HG03571 (cell line): ENCODE measurements around the gene USP10.
A peak's percentile ranks its signal among the peaks of the same experiment; 100 is the strongest.
"Not testable (repeated sequence)": the region's sequence is repeated elsewhere in the genome, so short reads cannot be mapped to it uniquely, and the experiment has no call there.

ENCODE experiments used
- ATAC-seq: cut with Tn5 transposase; IDR thresholded peaks from one replicate; pipeline ENCODE4 v1.9.1; 2021; ENCODE audit not compliant: unreplicated experiment

Gene USP10

DNA sequence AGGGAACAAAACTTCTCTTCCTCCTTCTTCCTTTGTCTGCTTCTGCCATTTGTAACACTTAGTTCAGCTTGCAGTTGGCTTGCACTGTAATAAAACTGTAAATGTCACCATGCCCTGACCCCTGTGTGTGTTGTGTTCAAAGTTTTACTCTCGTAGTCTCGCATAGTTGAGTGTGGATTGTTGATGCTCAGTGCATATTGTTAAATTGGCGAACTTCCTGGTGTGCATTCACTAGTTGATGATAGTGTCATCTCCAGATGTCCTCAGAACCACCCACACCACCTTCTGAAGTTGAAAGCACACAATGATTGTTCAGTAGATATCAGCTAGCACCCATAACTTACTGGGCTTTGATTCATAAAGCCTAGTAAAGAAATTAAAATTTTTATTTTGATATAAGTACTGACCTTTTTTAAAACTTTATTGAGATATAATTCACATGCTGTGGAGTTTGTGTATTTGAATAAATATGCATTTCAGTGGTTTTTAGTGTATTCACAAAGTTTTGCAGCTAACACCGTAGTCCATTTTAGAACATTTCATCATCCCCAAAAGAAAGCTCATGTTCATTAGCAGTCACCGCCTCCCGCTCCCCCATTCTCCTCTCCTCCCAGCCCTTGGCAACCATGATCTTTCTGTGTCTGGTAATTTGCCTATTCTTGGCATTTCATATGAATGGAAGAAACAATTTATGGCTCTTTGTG, 25.0 kb downstream of the USP10 start:
- no peak for ATAC-seq

GRCh38 chr16:84725481-84726078, 25.8 kb downstream of the USP10 start:
- no peak for ATAC-seq

DNA sequence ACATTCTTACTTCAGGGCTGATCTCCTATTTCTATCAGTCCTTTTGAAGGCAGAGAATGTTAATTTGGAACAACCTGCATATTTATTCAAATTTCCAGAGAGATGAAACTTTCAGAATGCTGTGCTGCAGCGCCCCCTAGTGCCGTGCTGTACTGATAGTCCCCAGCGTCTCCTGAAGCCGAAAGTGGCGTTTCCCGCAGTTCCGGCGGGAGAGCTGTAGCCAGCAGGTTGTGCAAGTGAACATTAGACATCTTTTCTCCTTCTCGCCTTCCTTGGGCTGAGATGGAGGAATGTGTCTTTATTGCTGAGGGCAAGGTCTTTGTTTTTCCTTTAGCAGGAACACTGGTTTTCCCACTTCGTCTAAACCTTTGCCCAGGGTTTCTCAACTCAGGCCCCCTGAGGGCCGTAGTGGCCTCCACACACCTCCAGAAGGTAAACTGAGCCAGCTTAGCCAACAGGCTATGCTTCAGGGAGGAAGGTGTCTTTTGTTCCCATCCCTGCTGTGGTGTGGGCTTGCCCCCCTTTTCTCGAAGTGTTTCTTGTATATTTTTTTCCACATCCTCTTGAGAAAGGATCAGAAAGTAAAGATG, 26.4 kb downstream of the USP10 start:
- ATAC-seq, result no peak

GRCh38 chr16:84726669-84727467, 27.1 kb downstream of the USP10 start:
- ATAC-seq, result no peak

- no peak for ATAC-seq
These were observed 29.1 kb downstream of the USP10 start for GRCh38 chr16:84728853-84729424.

GRCh38 chr16:84729716-84730320, 30.0 kb downstream of the USP10 start:
- ATAC-seq, result no peak

GRCh38 chr16:84730406-84731106, 30.8 kb downstream of the USP10 start:
- peak; percentile 46 for ATAC-seq

DNA sequence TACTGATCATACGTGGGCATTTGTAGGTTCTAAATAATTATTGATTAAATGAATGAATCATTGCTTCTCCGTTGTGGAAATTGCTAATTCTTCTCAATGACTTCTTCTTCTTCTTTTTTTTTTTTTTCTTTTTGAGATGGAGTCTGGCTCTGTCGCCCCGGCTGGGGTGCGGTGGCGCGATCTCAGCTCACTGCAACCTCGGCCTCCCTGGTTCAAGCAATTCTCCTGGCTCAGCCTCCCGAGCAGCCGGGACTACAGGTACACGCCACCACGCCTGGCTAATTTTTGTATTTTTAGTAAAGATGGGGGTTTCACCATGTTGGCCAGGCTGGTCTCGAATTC, 32.5 kb downstream of the USP10 start:
- ATAC-seq, result not testable (repeated sequence)

DNA sequence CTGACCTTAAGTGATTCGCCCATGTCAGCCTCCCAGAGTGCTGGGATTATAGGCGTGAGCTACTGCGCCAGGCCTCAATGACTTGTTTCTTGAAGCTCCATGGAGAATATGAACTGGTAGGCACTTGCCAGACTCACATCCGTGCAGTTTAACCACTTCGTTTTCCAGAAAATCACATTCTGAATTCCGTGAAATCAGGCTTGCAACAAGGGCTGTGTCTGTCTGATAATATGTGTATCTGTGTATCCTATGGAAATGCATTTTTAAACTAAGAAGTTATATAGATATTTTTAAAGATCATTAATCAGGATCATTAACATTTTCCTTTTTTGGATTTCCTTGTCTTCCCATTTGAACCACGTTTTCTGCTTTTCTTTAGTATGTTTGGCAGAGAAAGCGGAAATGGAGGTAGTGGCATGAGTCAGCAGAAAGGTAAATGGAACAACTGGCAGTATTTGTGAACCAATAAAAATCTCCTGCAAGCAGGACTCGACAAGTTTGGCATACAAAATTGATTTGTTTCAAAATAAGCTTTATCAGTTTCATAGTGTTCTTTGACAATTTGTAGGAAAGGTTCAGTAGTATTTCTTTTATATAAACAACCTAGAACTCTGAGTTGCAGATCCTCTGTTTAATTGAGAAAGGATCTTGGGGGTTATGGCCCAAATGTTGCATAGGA, 33.0 kb downstream of the USP10 start:
- no peak for ATAC-seq

DNA sequence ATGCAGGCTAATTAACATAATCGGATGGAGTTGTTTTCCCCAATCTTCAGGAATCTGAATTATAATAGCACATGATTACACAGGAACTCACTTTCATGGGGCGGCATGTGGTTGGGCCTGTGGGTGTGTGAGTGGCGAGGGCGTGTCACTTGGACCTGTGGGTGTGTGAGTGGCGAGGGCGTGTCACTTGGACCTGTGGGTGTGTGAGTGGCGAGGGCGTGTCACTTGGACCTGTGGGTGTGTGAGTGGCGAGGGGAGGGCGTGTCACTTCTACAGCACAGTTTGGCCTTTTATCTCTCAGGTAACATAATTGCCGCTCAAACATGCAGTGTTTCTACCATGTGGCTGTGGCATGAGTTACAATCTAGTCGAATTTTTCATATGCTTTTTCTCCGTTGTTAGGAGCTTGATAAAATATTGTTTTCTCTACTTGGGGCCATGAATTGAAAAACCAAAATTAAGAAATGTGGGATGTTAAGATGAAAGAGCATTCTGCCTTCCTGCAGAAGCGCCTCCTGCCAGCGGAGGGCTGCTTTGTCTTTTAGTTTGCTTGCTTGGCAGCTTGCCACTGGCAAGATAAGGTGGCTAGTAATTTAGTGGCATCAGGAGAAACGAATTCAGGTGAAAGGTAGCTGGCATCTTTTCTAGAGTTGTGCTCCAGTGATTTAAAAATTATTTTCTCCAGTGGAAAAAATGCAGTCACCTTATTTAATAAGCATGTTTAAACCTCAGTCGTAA, 36.2 kb downstream of the USP10 start:
- ATAC-seq, result no peak

DNA sequence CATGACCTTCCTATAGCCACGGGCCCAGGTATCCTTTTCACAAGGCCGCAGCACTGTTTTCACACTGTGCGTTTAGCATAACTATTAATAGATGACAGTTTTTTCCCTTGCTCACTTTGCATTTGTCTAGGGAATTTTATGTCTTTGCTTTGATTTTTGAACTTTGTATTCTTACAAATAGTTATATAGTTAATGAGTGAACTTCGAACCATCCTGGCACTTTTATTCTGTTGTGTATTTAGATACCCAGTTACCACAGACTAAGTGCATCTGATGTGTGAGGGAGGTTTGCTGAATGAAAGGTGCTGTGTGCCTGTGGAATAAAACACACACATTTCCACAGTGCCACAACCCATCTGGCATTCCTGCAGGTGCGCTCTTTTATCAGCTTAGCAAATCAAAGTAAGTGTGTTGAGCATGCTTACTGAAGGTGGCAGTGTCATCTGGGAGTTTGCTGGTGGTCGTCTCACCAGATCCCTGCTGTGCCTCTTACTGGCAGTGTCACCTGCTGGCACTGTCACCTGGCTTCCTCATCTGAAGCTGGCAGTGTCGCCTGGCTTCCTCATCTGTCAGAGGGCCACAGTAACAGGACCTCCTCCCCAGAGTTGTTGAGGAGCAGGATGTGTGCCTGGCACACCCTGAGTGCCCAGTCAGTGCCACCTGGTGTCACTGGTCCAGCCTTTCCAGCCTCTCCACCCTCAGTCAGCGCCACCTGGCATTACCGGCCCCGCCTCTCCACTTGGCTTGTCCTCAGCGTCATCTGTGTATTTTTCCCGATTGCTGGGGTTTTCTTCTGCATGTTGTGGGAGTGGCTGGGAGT, 37.6 kb downstream of the USP10 start:
- no peak for ATAC-seq

DNA sequence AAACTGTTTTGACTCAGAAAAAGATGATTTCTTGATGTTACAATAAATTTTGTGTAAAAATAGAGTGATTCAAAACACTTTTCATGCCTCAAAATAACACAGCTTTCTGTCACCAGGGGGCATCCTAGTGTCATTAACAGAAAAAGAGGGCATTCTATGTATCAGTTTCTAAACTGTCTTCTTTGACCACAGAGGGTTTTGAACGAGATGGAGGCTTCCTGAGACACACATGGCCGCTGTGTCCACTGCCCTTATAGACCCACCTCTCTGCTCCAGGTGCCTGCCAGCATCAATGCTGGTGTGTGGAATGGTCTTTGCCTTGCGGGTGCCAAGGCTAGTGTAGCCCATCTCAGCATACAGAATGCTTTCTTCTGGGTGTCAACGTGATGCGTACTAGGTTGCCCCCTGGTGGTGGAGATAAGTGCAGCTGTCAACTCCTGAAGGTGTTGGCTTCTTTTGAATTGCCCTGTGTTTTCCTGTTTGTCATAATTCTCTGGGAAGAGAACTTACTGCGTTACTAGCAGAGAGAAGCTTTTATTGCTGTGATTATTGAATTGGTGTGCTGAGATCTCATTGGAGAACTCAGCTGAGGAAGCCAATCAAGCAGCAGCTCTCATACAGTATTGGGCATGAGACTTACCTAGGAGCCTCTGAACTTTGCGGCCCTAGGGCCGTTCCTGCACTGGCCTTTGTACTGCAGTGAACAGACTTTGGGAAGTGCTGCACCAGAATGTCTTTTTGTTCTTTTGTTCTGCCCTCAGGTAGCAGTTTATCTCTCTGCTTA, 38.6 kb downstream of the USP10 start:
- peak; percentile 70 for ATAC-seq

DNA sequence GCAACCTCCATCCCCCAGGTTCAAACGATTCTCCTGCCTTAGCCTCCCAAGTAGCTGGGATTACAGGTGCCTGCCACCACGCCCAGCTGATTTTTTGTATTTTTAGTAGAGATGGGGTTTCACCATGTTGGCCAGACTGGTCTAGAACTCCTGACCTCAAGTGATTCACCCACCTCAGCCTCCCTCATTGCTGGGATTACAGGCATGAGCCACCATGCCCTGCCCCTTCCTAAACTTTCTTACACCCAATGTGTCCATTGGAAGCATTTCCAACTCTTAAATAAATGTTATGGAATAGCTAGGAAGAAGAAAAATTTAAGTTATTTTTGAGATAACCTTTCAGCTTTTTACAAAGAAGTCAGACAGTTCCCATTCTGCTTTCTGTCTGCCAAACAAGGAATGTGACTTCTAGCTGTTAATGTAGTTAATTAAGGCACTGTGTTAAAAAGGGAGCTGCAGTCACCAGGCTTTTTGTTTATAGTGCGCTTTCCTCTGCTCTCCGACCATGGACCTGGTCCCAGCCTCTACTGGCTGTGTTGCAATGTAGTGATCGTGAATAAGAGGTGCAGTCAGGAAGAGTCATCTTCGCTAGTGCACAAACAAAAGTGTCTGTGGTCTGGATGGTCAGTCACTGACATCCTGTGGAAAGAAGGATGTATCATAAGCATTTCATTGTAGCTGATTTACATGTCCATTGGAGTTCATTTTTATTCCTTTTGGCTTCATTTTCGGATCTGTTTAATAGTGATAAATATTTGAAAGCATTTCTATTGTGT, 39.7 kb downstream of the USP10 start:
- no peak for ATAC-seq

GRCh38 chr16:84740596-84741116, 40.9 kb downstream of the USP10 start:
- no peak for ATAC-seq

- no peak for ATAC-seq
These were observed 41.6 kb downstream of the USP10 start for GRCh38 chr16:84741340-84741830.

DNA sequence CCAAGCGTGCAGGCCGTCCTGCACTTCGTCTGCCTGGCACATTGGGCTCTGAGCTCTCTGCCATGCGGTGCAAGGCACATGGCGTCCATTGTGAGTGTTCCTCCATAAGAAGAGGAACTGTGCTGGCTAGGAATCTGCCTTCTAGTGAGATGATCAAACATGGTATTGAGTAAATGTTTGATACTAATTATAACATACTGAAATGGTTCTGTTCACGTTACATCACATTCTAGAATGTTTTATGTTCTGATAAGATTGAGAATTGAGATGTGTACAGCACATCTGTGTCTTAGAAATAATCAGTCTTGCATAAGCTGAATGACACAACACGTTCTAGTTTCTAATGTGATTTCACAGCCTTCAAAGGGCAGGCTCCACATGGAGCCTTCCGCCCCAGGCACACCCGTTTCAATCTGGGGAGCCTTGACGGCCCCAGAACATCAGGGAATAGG, 42.9 kb downstream of the USP10 start:
- ATAC-seq, result no peak
